GM20431 (cell line): ENCODE data around the gene SYT17.

Experiments used
- in situ Hi-C: fragments of 300-500 bp; cut with MseI, MboI; formaldehyde crosslinking; loops from one replicate; pipeline ENCODE4 v1.15.0; 2020; ENCODE audit warnings: low sequenced_read_pairs; ENCODE audit not compliant: unreplicated experiment

The SYT17 gene

DNA sequence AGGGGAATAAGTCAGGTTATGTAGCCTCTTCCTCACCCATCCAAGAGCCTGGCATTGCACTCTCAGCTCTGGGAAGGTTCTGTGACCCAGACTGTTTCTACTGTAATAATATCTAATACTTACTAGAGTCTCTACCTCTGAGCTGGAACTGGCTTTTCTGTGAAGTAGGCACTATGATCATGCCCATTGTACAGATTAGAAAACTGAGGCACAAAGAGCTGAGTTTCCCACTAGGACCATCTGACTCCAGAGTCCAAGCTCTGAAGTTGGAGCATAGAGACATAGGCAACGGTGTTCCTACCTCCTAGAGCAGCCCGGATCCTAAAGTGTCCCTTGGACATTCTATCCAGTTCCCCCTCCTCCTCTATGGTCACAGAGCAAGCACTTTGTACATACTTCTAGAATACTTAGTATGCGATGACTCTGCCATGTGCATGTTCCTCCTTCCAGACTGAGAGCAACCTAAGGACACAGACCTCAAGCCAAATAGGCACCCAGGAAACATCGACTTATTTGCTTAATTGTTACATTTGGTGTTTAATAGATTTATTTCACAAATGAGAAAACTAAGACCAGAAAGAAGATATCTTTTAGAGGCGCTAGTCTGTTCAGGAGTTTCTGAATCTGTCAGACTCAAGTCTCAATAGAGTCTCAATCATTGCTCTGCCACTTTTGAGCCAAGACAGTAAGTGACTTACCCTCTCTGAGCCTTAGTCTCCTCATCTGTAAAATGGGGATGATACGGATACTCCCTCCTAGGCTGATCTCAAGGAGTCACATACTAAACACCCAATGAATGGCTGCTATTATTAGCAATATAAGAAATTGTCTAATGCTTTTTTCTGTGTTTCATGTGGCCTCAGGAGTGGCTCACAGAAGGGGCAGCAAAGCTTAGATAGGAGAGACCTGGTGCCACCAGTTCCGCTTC is 121.1 kb downstream of the SYT17 start:
- in situ Hi-C loops: no loop called here

DNA sequence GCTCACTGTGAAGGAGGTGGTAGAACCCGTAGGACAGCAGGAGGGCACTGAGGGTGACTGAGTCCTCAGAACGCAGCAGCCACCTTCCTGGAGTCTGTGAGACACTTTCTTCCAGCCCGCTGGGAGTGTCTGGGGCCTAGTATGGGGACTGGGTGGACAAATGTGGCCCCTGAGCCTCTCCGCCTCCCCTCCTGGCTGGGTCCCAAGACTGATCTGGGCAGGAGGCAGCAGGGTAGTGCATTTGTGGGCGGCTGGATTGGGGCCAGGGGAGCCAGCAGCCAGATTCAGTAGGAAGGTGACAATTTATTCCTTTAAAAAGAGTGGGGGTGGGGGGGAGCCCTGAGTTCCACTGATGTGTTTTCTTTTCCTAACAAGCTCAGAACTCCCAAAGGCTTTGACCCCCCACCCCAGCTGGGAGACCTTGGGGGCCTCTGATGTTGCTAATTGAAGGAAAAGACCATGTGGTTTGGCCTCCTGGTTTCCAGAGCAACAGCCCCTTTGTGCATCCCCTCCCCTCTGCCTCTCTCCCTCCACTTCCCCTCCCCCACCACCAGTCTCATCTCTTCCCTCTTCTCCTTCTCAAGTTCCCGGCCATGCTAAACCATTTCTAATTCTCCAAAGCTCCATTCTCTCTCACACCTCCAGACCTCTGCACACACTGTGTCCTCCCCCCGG is 121.9 kb downstream of the SYT17 start:
- in situ Hi-C loops: no loop called here

DNA sequence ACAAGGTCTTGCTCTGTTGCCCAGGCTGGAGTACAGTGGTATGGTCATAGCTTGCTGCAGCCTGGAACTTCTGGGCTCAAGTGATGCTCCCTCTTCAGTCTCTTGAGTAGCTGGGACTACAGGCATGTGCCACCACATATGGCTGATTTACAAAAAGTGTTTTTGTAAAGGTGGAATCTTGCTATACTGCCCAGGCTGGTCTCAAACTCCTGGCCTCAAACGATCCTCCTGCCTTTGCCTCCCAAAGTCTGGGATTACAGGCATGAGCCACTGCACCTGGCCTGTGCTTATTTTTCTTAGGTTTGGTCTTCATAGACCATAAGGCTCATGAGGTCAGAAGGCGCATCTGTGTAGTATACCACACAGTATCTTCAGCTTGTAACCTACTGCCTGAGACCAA is 122.8 kb downstream of the SYT17 start:
- in situ Hi-C loops: no loop called here

DNA sequence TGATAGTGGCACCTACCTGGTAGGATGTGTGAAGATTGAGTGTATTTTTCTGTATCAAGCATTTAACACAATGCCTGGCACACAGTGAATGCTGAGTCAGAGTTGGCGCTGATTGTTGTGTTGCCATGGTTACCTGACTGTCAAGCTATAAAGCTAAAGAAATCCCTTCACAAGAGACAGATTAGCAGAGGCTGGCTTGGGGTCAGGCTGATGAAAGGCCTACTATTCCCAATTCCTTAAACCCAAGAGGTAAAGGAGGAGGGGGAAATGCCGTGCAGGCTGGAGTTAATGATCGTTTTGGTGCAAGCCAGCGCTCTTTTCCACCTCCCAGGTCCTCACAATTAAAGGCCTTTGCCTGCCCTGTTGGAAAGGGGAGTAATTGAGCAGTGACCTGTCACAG is 123.4 kb downstream of the SYT17 start:
- in situ Hi-C loops: no loop called here

DNA sequence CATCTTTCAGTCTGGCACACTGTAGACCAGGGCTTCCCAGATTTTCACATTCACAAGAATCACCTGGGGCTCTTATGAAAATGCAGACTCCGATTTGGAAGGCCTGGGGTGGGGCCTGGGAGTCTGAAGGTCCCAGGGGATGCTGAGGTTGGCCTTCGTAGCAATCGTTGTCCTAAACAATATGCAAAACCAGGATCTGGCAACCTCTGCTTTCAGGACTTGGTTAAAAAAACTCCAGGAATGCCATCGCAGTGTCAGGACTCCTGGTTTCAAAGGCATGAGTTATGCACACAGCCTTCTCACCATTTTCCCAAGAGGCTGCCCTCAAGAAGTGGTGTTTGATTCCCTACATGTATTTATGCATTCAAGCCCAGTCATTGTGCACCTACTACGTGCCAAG is 124.1 kb downstream of the SYT17 start:
- in situ Hi-C loops: no loop called here

DNA sequence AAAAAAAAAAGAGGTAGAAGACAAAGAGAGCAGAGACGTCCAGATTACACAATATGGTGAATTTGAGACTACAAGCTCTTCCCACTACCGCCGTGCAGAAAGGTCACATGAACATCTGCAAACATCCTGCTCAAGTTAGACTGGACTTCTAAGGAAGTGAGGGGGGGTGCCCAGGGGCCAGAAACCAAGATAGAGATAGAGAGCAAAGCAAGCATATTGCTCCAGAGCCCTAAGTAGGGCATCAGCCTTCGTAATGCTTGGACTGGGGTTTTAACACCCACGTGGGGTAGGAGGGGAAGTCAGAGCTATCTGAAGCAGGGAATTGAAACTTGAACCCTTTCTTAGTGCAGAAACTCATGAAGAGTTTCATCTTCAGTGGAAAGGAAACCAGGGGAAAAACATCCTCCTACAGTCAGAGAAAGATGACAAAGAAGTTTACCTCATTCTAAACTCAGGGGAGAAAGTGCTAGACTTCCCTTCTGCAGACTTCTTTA is 126.2 kb downstream of the SYT17 start:
- in situ Hi-C loops: no loop called here

DNA sequence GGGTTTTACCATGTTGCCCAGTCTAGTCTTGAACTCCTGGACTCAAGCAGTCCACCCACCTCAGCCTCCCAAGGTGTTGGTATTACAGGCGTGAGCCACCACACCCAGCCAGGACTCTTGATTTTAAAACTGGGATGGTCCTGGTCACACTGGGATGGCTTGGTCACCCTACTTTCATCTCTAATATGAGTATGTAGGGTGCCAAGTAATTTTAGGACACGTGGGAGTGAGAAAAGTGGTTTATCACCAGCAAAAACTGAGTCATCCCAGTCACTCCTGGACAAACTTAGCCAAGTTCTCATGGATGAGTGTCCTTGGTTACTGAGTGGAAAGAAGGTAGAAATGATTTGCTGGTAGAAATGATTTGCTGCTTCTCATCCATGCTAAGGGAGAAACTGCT is 127.4 kb downstream of the SYT17 start:
- in situ Hi-C loops: no loop called here

DNA sequence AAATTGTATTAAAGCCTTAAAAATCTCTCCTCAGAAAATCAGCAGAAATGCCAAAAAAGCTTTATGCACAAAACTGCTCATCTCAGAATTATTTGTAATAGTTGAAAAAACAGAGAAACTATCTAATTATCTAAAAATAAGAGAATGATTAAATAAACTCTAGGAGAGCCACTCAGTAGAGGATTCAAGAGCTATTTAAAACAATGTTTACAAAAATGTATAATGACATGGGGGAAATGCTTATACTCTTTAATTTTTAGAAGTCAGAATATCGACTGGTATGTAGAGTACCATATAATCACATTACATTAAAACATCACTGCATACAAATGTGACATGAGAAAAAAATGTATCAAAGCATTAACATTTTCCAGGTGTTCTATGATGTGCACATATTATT is 129.4 kb downstream of the SYT17 start:
- in situ Hi-C loops: no loop called here

DNA sequence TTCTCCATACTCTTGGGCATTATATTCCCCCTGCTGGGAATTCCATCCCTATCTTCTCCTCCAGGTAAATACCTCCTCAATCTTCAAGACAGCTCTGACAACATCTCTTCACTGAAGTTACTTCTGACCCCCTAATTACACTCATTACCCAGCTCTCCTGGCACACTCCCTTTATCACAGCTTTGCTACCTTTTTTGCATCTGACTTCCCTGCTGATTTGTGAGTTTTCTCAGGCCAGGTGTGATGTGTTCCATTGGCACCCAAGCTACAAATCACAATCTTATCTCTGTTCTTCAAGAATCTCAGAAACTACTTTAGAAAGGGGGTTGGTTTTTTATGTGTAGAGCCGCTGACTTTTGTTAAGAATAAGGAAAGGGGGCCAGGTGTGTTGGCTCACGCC is 131.5 kb downstream of the SYT17 start:
- in situ Hi-C loops: no loop called here

DNA sequence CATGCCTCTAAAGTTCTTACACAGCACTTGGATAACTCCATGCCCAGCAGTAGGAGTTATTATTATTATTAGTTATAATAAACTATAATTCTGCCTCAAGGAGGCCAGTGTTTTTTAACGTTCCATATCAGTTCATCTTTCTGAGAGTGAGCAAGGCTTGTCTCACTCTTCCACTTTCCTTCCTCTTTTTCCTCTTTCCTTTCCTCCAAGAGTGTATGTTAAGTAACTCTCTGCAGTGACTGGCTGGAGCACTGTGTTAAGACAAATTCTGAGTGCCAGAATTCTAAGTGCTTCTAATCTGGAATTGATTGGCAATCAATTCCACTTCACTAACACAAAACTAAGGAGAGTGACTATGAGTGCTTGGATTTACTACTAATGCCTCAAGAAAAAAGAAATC is 133.9 kb downstream of the SYT17 start:
- in situ Hi-C loops: no loop called here

DNA sequence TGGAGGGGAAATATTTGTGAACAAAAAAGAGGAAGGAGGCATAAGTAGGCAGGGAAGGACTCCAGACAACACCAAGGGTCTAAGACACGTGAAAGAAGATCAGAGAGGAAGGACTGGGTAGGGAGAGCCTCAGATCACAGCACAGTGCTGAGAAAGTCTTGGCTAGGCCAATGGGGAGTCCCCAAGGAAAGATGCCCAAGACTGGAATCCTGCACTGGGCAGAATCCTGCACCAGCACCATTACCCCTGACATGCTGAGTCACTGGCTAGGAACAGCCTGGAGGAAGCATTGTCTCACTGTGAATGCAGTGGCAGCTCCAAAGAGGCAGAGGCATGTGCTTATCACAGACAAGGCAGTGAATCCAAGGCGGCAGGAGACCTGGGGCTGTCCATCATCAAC is 136.7 kb downstream of the SYT17 start:
- in situ Hi-C loops: no loop called here

DNA sequence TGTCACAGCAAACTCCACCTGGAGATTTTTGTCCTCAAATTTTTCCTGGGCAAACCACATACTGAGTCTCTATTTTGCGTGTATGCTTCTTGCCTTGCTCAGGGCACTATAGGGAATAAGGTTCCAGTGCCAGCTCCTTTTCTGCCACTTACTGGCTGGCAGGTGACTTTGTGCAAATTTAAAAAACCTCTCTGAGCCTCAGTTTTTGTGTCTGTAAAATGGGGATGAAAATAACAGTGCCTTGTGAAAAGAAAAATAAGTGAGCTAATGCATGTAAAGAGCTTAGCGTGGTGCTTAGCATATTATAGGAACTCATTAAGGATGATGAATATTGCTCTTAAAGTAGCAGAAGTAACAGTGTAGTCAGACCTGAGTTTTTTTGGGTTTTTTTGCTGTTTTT is 137.4 kb downstream of the SYT17 start:
- in situ Hi-C loops: no loop called here

DNA sequence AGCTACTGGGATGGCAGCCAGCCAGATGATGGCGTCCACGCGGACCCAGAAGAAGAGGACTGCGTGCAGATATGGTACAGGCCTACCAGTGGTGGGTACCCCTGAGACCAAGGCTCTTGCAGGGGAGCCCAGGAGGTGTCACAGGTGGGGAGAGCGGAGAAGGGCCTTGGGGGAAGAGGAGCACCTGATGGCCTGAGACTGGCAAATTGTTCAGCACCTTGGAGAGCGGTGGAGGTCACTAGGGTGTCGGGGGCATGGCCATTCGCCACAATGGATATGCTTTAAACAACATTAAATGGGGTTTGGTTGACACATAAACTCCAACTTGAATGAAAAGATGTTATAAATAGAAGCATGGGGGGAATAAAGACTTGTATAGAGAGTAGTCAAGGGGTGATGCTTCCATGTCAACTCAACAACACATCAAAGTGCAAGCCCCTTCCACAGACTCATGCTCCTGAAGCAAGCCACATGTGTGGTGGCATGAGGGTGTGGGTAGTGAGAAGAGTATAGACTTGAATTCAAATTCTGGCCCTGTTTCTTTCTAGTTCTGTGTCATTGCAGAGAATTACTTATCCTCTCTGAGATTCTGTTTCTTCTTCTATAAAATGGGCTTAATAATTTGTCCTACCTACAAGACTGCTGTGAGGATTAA is 139.7 kb downstream of the SYT17 start:
- in situ Hi-C loops: no loop called here

DNA sequence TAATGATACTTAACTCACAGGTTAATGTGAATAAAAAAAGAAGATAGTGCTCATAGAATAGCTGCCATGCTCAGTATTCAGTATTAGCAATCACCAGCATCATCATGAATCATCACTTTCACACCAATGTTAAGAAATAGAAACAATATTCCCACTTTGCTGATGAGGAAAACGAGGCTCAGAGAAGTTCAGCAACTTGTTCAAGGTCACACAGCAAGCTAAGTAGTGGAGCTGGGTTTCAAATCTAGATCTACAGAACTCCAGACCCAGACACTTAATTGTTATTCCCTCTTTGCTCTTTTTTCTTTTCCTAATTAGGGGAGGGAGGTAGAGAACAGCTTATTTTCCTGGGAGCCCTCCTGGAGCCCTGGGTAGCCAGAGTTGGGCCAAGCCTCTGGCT is 140.4 kb downstream of the SYT17 start:
- in situ Hi-C loops: no loop called here

DNA sequence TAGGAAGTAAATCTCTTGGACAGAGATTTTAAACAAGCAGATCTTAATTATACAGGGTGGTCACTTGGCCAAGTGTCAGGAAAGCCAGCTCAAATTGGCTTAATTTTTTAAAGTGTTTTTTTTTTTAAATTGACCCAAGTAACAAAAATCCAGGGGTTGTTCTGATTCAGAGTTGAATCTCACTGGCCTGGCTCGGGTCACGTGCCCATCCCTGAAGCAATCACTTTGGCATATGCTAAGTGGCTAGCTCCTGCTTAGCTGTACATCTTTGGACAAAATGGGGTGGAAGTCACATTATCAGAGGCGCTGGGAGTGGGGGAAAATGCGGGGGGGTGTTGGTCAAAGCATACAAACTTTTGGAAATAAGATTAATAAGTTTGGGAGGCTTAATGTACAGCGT is 141.1 kb downstream of the SYT17 start:
- in situ Hi-C loops: no loop called here

DNA sequence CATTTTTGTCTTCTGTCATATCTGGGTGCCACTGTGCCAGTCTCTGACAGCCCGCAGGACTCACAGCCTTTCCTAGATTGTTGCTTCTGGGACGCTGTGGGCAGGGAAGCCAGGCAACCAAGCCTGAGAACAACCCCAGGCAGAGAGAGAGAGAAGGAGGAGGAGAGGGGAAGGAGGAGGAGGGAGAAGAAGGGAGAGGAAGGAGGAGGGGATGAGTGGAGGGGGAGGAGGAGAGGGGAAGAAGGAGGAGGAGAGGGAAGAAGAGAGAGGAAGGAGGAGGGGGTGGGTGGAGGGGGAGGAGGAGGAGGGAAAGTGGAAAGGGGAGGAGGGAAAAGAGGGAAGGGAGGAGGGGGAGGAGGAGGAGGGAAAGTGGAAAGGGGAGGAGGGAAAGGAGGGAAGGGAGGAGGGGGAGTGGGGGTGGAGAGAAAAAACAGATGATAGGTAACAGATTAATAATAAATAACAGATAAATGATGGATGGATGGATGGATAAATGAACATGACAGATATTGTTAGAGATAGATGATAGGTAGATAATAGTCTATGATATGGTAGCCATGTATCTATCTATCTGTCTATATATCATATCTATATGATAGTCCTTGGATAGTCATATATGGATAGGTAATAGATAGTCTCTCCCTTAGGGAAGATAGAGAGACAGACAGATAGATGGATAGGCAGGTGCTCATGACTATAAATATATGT is 146.8 kb downstream of the SYT17 start:
- in situ Hi-C loops: no loop called here

DNA sequence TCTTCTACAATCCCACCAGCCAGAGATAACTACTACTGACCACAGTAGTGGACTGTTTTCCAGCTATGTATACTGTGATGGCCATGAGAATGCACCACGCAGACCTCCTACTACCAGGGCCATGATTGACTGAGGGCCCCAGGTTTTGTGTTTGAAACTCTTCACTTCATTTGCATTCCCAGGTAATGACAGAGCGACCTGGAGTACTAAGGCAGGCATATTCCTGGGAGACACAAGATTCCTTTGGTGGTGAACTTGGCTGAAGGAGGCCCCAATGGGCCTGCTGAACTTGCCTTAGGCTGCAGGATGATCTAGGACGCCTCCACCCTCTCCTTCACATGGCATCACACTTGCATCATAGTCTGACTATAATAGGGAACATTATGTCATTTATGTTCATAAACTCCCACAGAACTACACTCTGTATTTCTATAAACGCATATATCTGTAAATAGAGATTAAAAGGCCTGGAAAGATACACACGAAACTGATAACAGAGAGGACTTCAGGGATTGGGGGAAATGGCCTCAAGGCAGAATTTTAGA is 147.9 kb downstream of the SYT17 start:
- in situ Hi-C loops: no loop called here

DNA sequence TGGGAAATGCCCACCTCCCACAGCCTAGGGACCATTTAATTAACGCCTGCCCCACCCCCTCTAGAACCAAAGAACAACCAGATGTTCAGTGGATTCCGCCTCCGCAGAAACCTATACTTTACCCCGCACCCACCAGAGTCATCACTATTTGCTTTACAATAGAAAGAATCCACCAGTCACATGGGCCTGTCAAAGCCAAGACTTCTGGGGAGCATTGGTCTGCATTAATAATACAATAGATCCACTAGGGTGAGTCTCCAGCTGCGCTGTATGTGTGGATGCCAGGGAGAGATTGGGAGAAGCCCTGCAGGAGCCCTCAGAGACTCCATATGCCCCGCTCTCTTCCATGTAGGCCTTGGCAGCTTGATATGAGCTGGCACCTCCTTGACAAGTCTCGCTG is 148.8 kb downstream of the SYT17 start:
- in situ Hi-C loops: no loop called here
